ENCODE data around the gene F2RL2.

DNA sequence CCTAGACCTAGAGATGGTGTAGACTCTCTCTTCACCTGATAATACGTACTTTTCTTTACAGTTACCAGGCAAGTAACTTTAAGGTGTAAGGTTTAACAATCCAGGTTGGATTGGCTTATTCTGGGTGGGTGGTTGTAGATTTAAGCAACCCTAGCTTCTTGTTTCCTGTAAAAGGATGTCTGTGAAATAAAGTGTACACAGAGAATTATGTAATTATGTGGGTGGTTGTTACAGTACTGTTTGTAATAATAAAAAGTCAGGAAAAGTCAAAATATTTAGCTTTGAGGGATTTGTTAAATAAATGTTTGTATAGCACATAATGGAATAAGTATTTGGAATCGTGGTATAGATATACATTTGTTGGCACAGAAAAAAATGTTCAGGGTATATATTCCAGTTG, 49.0 kb upstream of the F2RL2 start:
- TF ChIP-seq, protein P1, sequence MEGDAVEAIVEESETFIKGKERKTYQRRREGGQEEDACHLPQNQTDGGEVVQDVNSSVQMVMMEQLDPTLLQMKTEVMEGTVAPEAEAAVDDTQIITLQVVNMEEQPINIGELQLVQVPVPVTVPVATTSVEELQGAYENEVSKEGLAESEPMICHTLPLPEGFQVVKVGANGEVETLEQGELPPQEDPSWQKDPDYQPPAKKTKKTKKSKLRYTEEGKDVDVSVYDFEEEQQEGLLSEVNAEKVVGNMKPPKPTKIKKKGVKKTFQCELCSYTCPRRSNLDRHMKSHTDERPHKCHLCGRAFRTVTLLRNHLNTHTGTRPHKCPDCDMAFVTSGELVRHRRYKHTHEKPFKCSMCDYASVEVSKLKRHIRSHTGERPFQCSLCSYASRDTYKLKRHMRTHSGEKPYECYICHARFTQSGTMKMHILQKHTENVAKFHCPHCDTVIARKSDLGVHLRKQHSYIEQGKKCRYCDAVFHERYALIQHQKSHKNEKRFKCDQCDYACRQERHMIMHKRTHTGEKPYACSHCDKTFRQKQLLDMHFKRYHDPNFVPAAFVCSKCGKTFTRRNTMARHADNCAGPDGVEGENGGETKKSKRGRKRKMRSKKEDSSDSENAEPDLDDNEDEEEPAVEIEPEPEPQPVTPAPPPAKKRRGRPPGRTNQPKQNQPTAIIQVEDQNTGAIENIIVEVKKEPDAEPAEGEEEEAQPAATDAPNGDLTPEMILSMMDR (IDR thresholded peaks at IDR 0.05) = no peak
- TF ChIP-seq POLR2AphosphoS5 (IDR thresholded peaks at IDR 0.05; ENCODE audit: low read depth, low read length) = no peak
